Retinal pigment epithelial cell (primary cell): Measurements from ENCODE around the gene IGF2R.
"Not testable (repeated sequence)": the region's sequence is repeated elsewhere in the genome, so short reads cannot be mapped to it uniquely, and the experiment has no call there.

Experiments
- DNase-seq: peaks from one replicate; pipeline ENCODE4 v3.0.0-alpha.2; 2010; ENCODE audit warnings: low read depth
- H3K4me3 ChIP-seq: 2 replicates; pipeline ENCODE4 v1.5.1; 2011; ENCODE audit warnings: mild to moderate bottlenecking, low read length, control low read depth, moderate library complexity
- TF ChIP-seq, protein P1 (sequence below): conservative IDR thresholded peaks from 2 replicates; pipeline ENCODE4 v1.5.1; 2011; ENCODE audit warnings: low read depth, low read length, control low read depth, inconsistent platforms

The IGF2R gene, protein sequence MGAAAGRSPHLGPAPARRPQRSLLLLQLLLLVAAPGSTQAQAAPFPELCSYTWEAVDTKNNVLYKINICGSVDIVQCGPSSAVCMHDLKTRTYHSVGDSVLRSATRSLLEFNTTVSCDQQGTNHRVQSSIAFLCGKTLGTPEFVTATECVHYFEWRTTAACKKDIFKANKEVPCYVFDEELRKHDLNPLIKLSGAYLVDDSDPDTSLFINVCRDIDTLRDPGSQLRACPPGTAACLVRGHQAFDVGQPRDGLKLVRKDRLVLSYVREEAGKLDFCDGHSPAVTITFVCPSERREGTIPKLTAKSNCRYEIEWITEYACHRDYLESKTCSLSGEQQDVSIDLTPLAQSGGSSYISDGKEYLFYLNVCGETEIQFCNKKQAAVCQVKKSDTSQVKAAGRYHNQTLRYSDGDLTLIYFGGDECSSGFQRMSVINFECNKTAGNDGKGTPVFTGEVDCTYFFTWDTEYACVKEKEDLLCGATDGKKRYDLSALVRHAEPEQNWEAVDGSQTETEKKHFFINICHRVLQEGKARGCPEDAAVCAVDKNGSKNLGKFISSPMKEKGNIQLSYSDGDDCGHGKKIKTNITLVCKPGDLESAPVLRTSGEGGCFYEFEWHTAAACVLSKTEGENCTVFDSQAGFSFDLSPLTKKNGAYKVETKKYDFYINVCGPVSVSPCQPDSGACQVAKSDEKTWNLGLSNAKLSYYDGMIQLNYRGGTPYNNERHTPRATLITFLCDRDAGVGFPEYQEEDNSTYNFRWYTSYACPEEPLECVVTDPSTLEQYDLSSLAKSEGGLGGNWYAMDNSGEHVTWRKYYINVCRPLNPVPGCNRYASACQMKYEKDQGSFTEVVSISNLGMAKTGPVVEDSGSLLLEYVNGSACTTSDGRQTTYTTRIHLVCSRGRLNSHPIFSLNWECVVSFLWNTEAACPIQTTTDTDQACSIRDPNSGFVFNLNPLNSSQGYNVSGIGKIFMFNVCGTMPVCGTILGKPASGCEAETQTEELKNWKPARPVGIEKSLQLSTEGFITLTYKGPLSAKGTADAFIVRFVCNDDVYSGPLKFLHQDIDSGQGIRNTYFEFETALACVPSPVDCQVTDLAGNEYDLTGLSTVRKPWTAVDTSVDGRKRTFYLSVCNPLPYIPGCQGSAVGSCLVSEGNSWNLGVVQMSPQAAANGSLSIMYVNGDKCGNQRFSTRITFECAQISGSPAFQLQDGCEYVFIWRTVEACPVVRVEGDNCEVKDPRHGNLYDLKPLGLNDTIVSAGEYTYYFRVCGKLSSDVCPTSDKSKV (N-terminal part only)

DNA sequence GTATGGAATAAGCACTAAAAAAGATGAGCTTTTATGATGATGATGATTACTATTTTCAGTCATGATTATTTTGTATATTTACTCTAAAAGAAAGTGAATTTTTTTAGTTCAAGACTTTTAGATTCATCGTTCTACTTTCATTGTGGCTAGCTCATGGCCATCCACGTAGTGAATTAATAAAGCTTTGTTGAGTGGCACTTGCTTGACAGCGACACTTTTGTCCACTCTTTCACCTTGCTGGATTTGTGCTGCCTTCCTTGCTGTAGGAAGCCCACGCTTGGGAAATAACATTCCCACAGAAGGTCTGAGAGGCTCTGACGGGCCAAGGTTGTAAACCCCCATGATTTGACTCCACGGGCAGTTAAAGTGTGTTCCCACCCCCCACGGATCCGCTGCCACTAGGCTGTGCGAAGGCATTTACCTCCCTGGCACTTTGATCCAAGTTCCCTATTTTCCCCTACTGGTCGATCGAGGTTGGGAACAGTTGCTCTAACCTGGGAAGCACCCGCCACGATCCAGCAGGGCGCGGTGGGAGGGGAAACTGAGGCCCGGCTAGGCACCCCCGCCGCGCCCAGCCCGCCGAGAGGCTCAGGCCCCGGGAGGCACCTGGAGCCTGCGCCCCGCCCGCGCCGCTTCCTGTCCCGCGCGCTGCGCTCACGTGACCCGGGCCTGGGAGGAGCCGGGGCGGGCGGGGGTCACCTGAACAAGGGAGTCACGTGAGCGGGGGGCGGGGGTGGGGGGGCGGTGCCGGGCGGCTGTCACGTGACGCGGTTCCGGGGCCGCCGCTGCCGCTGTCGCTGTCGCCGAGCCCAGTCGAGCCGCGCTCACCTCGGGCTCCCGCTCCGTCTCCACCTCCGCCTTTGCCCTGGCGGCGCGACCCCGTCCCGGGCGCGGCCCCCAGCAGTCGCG is at the start of gene IGF2R:
IGF2R (plus strand) TSS at position 788 of the 909 bp plus-strand sequence. CDS start 165 bp downstream, outside the sequence.
- DNase-seq: no peak
- TF ChIP-seq, protein P1, sequence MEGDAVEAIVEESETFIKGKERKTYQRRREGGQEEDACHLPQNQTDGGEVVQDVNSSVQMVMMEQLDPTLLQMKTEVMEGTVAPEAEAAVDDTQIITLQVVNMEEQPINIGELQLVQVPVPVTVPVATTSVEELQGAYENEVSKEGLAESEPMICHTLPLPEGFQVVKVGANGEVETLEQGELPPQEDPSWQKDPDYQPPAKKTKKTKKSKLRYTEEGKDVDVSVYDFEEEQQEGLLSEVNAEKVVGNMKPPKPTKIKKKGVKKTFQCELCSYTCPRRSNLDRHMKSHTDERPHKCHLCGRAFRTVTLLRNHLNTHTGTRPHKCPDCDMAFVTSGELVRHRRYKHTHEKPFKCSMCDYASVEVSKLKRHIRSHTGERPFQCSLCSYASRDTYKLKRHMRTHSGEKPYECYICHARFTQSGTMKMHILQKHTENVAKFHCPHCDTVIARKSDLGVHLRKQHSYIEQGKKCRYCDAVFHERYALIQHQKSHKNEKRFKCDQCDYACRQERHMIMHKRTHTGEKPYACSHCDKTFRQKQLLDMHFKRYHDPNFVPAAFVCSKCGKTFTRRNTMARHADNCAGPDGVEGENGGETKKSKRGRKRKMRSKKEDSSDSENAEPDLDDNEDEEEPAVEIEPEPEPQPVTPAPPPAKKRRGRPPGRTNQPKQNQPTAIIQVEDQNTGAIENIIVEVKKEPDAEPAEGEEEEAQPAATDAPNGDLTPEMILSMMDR: peak; percentile 8
- peak within 1 kb of the TSS; percentile 78 for H3K4me3 ChIP-seq

DNA sequence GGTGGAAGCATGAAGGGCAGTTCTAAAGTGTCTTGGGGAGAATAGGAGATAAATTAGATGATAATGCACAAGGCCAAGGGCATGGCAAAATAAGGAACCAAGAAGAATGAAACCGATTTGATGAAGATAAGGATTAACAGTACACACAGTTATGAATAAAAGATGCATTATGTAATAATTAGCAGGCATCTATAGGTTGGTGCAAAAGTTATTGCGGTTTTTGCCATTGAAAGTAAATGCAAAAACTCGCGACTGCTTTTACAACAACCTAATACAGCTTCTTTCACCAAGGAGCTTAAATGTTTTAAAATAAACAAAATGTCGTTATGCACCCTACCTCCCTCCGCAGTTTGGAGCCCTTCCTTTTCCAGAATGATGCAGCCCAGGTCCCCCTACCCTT is 49.1 kb upstream of the IGF2R start:
- no peak overlapping the region for H3K4me3 ChIP-seq
- TF ChIP-seq, protein P1: no peak
- DNase-seq: no peak

DNA sequence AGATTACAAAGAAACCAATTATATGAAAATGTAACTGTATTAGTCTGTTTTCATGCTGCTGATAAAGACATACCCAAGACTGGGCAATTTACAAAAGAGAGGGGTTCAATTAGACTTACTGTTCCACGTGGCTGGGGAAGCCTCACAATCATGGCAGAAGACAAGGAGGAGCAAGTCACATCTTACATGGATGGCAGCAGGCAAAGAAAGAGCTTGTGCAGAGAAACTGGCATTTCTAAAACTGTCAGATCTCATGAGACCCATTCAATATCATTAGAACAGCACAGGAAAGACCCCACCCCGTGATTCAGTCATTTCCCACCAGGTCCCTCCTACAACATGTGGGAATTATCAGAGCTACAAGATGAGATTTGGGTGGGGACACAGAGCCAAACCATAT is 44.7 kb upstream of the IGF2R start:
- not testable (repeated sequence) for H3K4me3 ChIP-seq, DNase-seq

DNA sequence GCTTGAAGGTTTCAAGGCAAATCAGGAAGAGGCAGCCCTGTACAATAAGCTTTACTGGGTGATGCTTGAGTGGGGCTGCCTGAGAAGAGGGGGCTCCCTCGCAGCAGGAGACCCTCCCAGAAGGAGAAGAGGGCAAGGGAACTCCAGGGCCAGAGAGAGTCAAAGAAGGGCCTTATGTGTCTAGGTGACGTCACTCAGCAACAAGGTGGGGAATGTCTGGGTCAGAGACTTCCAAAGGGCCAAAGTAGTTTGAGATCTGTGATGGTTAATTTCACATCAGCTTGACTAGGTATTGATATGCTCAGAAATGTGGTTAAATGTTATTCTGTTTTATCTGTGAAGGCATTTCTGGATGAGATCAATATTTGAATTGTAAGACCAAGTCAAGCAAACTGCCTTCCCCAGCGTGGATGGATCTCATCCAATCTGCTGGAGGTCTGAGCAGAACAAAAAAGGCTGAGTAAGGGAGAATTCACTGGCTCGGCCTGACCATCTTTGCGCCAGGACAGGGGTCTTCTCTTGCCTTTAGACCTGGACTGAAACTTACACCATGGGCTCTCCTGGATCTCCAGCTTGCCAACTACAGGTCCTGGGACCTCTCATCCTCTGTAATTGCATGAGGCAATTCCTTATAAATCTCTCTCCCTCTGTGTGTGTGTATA is 42.2 kb upstream of the IGF2R start:
- TF ChIP-seq, protein P1: no peak
- H3K4me3 ChIP-seq: no peak overlapping the region
- DNase-seq: no peak

DNA sequence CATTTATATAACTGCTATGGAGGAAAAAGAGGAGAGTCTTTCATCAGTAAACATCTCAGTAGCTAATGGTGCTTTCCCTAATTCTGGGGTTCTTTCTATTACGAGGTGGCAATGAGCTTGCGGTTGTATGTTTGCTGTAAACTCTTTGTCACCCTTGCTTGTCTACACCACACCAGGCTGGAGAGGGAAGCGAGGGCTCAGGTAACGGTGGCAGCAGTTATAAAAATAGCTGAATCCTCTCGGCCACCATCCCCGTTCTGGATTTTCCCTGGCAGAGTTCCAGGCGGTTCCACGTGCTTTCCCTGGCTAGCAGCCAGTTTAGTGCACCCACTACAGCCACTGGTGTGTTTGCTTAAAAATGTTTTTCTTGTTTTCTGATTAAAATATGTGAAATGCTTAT is 39.1 kb upstream of the IGF2R start:
- TF ChIP-seq, protein P1: no peak
- no peak for DNase-seq
- H3K4me3 ChIP-seq: no peak overlapping the region

DNA sequence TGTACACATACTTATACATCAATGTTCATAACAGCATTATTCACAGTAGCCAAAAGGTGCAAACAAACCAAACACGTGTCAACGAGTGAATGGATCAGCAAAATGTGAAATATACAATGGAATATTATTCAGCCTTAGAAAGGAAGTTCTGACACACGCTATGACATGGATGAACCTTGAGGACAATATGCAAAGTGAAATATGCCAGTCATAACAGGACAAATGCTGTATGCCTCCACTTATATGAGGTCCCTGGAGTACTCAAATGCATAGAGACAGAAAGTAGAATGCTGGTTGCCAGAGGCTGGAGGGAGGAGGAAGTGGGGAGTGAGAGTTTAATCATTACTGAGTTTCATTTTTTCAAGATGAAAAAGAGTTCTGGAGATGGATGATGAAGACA is 37.8 kb upstream of the IGF2R start:
- H3K4me3 ChIP-seq: no peak overlapping the region
- no peak for DNase-seq
- TF ChIP-seq, protein P1: no peak
